Esophagus muscularis mucosa (tissue), 4 donors: ENCODE results near the gene RAB8A. TPM values are rescaled to one million over a fixed set of nuclear protein-coding genes. Genes with fewer than 3 reads are reported as not detected.
A peak's percentile ranks its signal among the peaks of the same experiment; 100 is the strongest.

Experiments
- DNase-seq: peaks from one replicate; pipeline ENCODE4 v3.0.0-alpha.2; 2017; ENCODE audit errors: extremely low spot score
- H3K27ac ChIP-seq, 4 donors: fragments of 200-600 bp; sonication (generic); replicated peaks in 1 of 4; 1 replicate in 3 of 4; 2 replicates in 1 of 4; pipeline ENCODE4 v1.5.1; 2016 to 2019; ENCODE audit warnings: mild to moderate bottlenecking in 1 of 4
- H3K27me3 ChIP-seq, 4 donors: fragments of 200-600 bp; sonication (generic); one replicate each; pipeline versions ENCODE4 v1.5.1 to v1.6.0; 2016 to 2019
- H3K36me3 ChIP-seq, 4 donors: fragments of 200-600 bp; sonication (generic); one replicate each; pipeline ENCODE4 v1.5.1; 2016 to 2019
- H3K4me1 ChIP-seq, 4 donors: fragments of 200-600 bp; sonication (generic); one replicate each; pipeline ENCODE4 v1.5.1; 2016 to 2019
- H3K4me3 ChIP-seq, 4 donors: fragments of 200-600 bp; sonication (generic); 1 replicate in 2 of 4; 2 replicates in 2 of 4; pipeline ENCODE4 v1.5.1; 2016 to 2019; ENCODE audit warnings: mild to moderate bottlenecking in 4 of 4, moderate library complexity in 1 of 4
- H3K9me3 ChIP-seq, 4 donors: fragments of 200-600 bp; sonication (generic); 1 replicate in 3 of 4; 2 replicates in 1 of 4; pipeline ENCODE4 v1.5.1; 2016 to 2019
- EP300 ChIP-seq: sonication (generic); formaldehyde crosslinking; IDR thresholded peaks from one replicate; pipeline ENCODE4 v1.6.1; 2017; ENCODE audit warnings: antibody characterized with exemption
- POLR2A ChIP-seq: fragments of 450-650 bp; IDR thresholded peaks from one replicate; pipeline ENCODE4 v1.6.1; 2017; ENCODE audit warnings: antibody characterized with exemption, moderate library complexity, mild to moderate bottlenecking, low read depth
- POLR2AphosphoS5 ChIP-seq, 2 donors: sonication (generic); formaldehyde crosslinking; IDR thresholded peaks; one replicate each; pipeline ENCODE4 v1.6.1; 2017; ENCODE audit warnings: antibody characterized with exemption in 2 of 2
- WGBS: methylation state at CpG from one replicate; pipeline ENCODE4 v1.1.5; 2018; 5-methylcytosine and 5-hydroxymethylcytosine counted together
- intact Hi-C: fragments of 100-400 bp; cut with DNase I; formaldehyde crosslinking; loops from one replicate; pipeline ENCODE4 v1.15.1; 2023
- total RNA-seq, 4 donors: library from RNA; depleted of rRNA; stranded (reverse); fragments of >200 nt; gene quantifications; one replicate each; pipeline versions ENCODE4 v1.1.0 to v1.2.1, GENCODE V29; 2016
- TF ChIP-seq, protein P1 (sequence below), 3 experiments: fragments of 200-600 bp in 2 of 3; fragments of 450-650 bp in 1 of 3; sonication (generic) in 2 of 3; IDR thresholded peaks; one replicate each; pipeline ENCODE4 v1.5.1; 2017 to 2019; ENCODE audit warnings: antibody characterized with exemption in 3 of 3, mild to moderate bottlenecking in 2 of 3, moderate library complexity in 1 of 3

Gene RAB8A
- total RNA-seq, 4 donors from 2014 or later: 37.9 to 56.4 (median 42.9) TPM

DNA sequence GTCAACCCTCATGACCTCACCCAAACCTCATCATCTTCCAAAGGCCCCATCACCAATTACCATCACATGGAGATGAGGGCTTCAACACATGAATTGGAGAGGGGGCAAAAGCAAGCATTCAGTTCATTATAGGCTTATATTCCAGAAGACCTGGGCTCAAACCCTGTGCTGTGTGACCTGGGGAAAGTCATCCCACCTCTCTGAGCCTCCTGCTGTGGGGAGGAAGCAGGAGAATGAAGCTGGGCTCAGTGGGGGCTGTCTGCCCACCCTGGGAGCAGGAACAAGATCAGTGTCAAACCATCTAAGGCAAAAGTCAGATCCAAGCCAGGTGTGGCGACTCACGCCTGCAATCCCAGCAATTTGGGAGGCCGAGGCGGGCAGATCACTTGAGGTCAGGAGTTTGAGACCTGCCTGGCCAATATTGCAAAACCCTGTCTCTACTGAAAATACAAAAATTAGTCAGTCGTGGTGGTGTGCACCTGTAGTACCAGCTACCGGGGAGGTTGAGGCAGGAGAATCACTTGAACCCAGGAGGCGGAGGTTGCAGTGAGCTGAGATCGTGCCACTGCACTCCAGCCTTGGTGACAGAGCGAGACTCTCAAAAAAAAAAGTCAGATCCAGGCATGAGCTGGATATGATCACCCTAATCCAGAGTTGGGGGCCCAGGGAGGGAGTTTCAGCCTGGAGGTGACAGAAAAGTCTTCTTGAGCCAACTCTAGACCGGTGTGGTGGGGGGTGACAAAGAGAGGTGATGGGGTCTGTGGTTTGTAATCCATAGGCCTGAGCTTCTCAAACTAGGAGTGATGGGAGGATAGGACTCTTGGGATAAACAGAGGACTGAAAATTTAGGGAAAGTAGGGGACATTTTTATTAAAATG lies 37.0 kb upstream of the RAB8A start:
- intact Hi-C loops: no loop called here
- Histone ChIP-seq H3K4me1 (peaks cover 42 to 86% (median 82%) of the 10 kb centered on the region in 4 donors), H3K4me3 (peak overlapping the region in 1 of 4 donors; percentile 73), H3K27me3 (peaks cover 0 to 5% (median 0%) of the 10 kb centered on the region in 4 donors), H3K36me3 (peaks cover 0 to 4% (median 0%) of the 10 kb centered on the region in 4 donors), H3K27ac (peak overlapping the region; percentile 97 to 100 (median 100)), H3K9me3 (peaks cover 0 to 5% (median 0%) of the 10 kb centered on the region in 4 donors)
- no peak for DNase-seq
- WGBS: 85% methylated on average over 10 of the region's 10 CpGs
- TF ChIP-seq POLR2AphosphoS5 (IDR thresholded peaks at IDR 0.05): peak in 1 of 2 donors; percentile 71
- TF ChIP-seq, protein P1, sequence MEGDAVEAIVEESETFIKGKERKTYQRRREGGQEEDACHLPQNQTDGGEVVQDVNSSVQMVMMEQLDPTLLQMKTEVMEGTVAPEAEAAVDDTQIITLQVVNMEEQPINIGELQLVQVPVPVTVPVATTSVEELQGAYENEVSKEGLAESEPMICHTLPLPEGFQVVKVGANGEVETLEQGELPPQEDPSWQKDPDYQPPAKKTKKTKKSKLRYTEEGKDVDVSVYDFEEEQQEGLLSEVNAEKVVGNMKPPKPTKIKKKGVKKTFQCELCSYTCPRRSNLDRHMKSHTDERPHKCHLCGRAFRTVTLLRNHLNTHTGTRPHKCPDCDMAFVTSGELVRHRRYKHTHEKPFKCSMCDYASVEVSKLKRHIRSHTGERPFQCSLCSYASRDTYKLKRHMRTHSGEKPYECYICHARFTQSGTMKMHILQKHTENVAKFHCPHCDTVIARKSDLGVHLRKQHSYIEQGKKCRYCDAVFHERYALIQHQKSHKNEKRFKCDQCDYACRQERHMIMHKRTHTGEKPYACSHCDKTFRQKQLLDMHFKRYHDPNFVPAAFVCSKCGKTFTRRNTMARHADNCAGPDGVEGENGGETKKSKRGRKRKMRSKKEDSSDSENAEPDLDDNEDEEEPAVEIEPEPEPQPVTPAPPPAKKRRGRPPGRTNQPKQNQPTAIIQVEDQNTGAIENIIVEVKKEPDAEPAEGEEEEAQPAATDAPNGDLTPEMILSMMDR (IDR thresholded peaks at IDR 0.05): no peak
- no peak for TF ChIP-seq POLR2A
- TF ChIP-seq EP300: no peak

DNA sequence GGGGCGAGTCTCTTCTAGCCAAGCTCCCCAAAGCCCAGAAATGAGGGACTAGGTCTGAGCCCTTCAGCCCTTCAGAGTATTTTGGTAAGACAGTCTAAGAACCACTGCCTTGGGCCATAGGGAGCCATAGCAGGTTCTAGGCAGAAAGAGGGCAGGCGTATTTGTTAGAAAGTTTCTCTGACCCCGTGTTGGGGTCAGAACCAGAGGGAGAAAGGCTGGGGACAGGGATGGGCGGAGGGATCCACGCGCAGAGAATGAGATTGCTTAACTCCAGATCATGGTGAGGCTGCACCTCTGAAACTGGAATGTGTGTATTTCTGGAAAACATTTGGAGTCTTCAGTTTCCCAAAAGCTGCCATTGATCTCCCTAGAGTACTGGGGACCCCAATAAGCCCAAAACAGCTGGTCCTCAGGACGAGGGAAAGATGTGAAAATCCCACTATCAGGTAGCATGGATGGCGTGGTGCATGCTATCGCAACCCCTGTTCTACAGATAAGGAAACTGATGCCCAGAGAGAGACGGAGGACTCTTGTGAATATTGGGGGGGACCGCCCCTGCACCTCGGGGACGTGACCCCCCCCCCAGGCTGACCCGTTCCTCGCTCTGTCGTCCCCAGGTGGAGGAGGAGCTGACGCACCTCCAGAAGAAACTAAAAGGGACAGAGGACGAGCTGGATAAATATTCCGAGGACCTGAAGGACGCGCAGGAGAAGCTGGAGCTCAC lies 36.1 kb upstream of the RAB8A start:
- H3K36me3 ChIP-seq: peaks cover 0 to 6% (median under 1%) of the 10 kb centered on the region in 4 donors
- intact Hi-C loops: no loop called here
- WGBS: 34% methylated on average over 19 of the region's 21 CpGs
- peak overlapping the region; percentile 97 to 100 (median 100) for H3K27ac ChIP-seq
- H3K4me1 ChIP-seq: peaks cover 42 to 86% (median 82%) of the 10 kb centered on the region in 4 donors
- TF ChIP-seq POLR2AphosphoS5 (IDR thresholded peaks at IDR 0.05) (peak; percentile 4 to 50), POLR2A (peak; percentile 83)
- TF ChIP-seq, protein P1 (IDR thresholded peaks at IDR 0.05): no peak
- H3K9me3 ChIP-seq: peaks cover 0 to 5% (median 0%) of the 10 kb centered on the region in 4 donors
- DNase-seq: no peak
- peaks cover 0 to 5% (median 0%) of the 10 kb centered on the region in 4 donors for H3K27me3 ChIP-seq
- peak overlapping the region; percentile 73 to 100 (median 99) for H3K4me3 ChIP-seq

DNA sequence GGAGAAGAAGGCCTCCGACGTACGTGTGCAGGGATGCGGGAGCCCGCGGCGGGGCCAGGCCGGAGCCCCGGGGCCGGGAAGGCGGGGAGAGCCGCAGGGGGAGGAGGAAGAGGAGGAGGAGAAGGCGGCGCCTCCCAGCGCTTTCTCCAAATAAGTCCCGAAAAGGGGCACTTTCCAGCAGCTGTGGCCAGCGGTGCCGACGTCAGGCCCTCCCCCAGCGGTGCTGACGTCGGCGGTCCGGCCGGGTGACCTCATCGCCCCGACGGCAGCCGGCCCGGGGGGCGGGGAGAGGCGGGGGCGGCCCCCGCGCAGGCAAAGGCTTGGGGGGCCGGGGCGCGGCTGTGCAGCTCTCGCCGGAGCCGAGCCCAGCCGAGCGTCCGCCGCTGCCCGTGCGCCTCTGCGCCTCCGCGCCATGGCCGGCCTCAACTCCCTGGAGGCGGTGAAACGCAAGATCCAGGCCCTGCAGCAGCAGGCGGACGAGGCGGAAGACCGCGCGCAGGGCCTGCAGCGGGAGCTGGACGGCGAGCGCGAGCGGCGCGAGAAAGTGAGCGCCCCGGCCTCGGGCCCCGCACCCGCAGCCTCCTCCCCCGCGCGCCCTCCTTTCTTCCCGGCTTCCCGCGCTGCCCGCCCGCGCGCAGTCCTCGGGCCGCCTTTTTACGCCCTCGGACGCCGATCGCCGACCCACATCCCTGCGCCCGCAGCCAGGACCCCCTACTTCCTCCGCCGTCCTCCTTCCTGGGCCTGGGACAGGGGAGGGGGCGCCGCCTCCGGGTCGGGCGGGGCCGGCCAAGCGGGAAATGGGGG lies 35.3 kb upstream of the RAB8A start, which contains the start of gene TPM4:
TPM4 (plus strand) TSS at position 342 of the 804 bp plus-strand sequence; CDS start at position 413, 71 bp downstream.
- intact Hi-C loops: no loop called here
- H3K4me3 ChIP-seq: peak within 1 kb of the TSS; percentile 73 to 100 (median 99)
- peaks cover 0 to 13% (median 8%) of the 10 kb centered on the region in 4 donors for H3K36me3 ChIP-seq
- peaks cover 0 to 5% (median 0%) of the 10 kb centered on the region in 4 donors for H3K27me3 ChIP-seq
- under 1% methylated on average over 45 of the region's 101 CpGs for WGBS
- peak; percentile 98 for DNase-seq
- TF ChIP-seq EP300 (peak; percentile 93), POLR2AphosphoS5 (IDR thresholded peaks at IDR 0.05) (peak; percentile 95 to 98), POLR2A (peak; percentile 65)
- TF ChIP-seq, protein P1 (IDR thresholded peaks at IDR 0.05): peak in 1 of 3 experiments; percentile 11
- peaks cover 0 to 5% (median 0%) of the 10 kb centered on the region in 4 donors for H3K9me3 ChIP-seq
- H3K27ac ChIP-seq: peak within 1 kb of the TSS; percentile 97 to 100 (median 100)
- peaks cover 42 to 86% (median 82%) of the 10 kb centered on the region in 4 donors for H3K4me1 ChIP-seq
